Effector memory CD4-positive, alpha-beta T cell (primary cell): ENCODE results near the gene AGPAT3.
A peak's percentile ranks its signal among the peaks of the same experiment; 100 is the strongest.
"Not testable (repeated sequence)": the region's sequence is repeated elsewhere in the genome, so short reads cannot be mapped to it uniquely, and the experiment has no call there.

Experiments
- DNase-seq, 3 donors: peaks; one replicate each; pipeline ENCODE4 v3.0.0-alpha.2; 2020
- H3K27ac ChIP-seq: 2 replicates; pipeline ENCODE4 v1.7.0; 2013; ENCODE audit warnings: mild to moderate bottlenecking, low read length, moderate library complexity; ENCODE audit not compliant: insufficient read depth, poor library complexity, severe bottlenecking
- H3K27me3 ChIP-seq: replicated peaks from 2 replicates; pipeline ENCODE4 v1.7.0; 2013; ENCODE audit warnings: mild to moderate bottlenecking, low read length; ENCODE audit not compliant: insufficient read depth, control insufficient read depth, poor library complexity, severe bottlenecking
- H3K36me3 ChIP-seq: 2 replicates; pipeline ENCODE4 v1.7.0; 2013; ENCODE audit warnings: mild to moderate bottlenecking, low read length, moderate library complexity; ENCODE audit not compliant: control insufficient read depth, insufficient read depth
- H3K4me1 ChIP-seq: 2 replicates; pipeline ENCODE4 v1.7.0; 2013; ENCODE audit warnings: low read length, mild to moderate bottlenecking; ENCODE audit not compliant: control insufficient read depth, insufficient read depth, poor library complexity, severe bottlenecking
- H3K4me3 ChIP-seq: 2 replicates; pipeline ENCODE4 v1.7.0; 2013; ENCODE audit warnings: low read length, low read depth, mild to moderate bottlenecking; ENCODE audit not compliant: insufficient read depth, poor library complexity, severe bottlenecking
- H3K9me3 ChIP-seq: 2 replicates; pipeline ENCODE4 v1.7.0; 2013; ENCODE audit warnings: mild to moderate bottlenecking, low read length, moderate library complexity; ENCODE audit not compliant: control insufficient read depth

AGPAT3 gene

GRCh38 chr21:43893536-43894205 lies 28.6 kb downstream of the AGPAT3 start:
- Histone ChIP-seq H3K36me3 (no peaks in the 10 kb centered on the region), H3K9me3 (no peaks in the 10 kb centered on the region), H3K4me1 (peaks cover 21% of the 10 kb centered on the region), H3K27me3 (no peaks in the 10 kb centered on the region), H3K27ac (peak overlapping the region; percentile 8), H3K4me3 (peak overlapping the region; percentile 3)
- no peak for DNase-seq

DNA sequence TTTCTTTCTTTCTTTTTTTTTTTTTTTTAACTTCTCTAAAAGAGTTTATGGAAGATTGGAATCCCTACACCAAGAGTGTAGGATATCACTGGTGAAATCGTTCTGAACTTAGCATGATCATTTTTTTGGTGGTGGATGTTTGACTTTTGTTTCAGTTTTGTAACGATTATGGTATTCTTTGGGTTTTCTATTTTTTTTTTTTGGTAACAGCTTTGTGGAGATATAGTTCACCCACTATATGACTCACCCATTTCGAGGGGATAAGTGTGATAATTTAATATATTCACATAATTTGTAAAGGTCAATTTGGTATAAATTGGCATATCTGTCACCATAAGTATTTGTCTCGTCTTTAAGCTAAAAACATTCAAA lies 29.2 kb downstream of the AGPAT3 start:
- Histone ChIP-seq H3K9me3 (no peaks in the 10 kb centered on the region), H3K27ac (peak overlapping the region; percentile 8), H3K36me3 (peaks cover 3% of the 10 kb centered on the region), H3K4me1 (peaks cover 21% of the 10 kb centered on the region), H3K4me3 (peak overlapping the region; percentile 3), H3K27me3 (no peaks in the 10 kb centered on the region)
- DNase-seq = no peak

DNA sequence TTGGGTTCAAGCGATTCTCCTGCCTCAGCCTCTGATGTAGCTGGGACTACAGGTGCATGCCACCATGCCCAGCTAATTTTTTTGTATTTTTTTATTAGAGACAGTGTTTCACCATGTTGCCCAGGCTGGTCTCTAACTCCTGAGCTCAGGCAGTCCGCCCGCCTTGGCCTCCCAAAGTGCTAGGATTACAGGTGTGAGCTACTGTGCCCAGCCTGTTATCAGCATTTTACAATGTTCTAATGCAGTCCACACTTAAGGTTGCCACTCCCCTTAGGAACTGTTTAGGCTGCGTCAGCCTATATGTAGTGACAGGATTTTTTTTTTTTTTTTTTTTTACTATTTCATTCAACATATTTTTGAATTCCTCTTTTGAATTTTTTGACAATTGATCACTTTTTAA lies 30.2 kb downstream of the AGPAT3 start:
- no peak overlapping the region for H3K27ac ChIP-seq
- no peak for DNase-seq
- peaks cover 8% of the 10 kb centered on the region for H3K36me3 ChIP-seq
- no peaks in the 10 kb centered on the region for H3K27me3 ChIP-seq
- H3K9me3 ChIP-seq = no peaks in the 10 kb centered on the region
- H3K4me3 ChIP-seq = no peak overlapping the region
- H3K4me1 ChIP-seq = peaks cover 21% of the 10 kb centered on the region

DNA sequence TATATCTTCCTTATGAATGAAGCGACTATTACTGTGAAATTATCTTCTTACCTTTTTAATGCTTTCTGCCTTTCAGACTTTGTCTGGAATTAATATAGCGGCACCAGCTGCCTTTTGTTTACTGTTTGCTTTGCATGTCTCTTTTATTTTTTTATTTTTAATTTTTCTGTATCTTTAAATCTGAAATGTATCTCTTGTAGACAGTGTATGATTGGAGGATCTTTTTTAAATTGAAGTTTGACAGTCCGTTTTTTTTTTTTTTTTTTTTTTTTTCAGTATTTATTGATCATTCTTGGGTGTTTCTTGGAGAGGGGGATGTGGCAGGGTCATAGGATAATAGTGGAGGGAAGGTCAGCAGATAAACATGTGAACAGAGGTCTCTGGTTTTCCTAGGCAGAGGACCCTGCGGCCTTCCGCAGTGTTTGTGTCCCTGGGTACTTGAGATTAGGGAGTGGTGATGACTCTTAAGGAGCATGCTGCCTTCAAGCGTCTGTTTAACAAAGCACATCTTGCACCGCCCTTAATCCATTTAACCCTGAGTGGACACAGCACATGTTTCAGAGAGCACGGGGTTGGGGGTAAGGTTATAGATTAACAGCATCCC lies 31.8 kb downstream of the AGPAT3 start:
- H3K4me3 ChIP-seq, H3K27me3 ChIP-seq: not testable (repeated sequence)
- peaks cover 21% of the 10 kb centered on the region for H3K4me1 ChIP-seq

DNA sequence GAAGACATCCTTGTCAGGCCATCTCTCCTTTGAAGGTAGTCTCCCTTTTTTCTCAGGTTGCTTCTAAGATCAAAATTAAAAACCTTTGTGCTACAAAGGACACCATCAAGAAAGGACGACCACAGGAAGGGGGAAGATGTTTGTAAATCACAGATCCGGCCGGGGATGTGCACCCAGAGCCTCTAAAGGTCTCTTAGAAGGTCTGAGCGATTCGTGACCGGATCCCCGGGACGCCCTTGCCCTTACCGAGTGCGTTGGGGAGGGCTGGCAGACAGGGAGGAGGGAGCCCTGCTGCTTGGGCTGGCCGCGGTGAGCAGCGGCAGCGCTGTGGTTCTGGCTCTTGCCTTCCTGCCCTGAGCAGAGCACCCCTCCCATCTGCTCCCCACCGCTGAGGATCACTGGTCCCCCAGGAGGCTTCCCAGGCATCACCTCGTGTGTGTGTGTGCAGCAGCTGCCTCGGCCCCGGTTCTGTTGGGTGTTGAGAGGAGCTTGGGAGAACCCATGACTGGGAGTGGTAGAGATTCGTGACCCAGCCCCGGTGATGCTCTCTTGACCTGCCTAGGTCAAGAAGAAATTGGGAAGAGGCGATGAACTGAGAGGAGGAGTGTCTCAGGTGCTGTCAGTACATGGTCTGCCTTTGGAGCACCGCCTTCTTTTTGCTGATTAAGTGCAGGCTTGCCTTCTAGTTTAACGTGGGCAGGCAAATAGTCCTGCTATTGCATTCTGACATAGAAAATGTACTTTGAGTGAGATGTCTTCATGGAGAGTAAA lies 34.5 kb downstream of the AGPAT3 start:
- no peak for DNase-seq
- Histone ChIP-seq H3K36me3 (peaks cover 8% of the 10 kb centered on the region), H3K27me3 (no peaks in the 10 kb centered on the region), H3K27ac (no peak overlapping the region), H3K4me3 (no peak overlapping the region), H3K4me1 (peaks cover 2% of the 10 kb centered on the region), H3K9me3 (no peaks in the 10 kb centered on the region)

More for the DNA sequence above, 31.8 kb downstream of the AGPAT3 start:
- H3K36me3 ChIP-seq, H3K9me3 ChIP-seq, H3K27ac ChIP-seq, DNase-seq: not testable (repeated sequence)

GRCh38 chr21:43900078-43900385 lies 35.0 kb downstream of the AGPAT3 start:
- H3K27ac ChIP-seq = no peak overlapping the region
- no peaks in the 10 kb centered on the region for H3K4me1 ChIP-seq
- H3K27me3 ChIP-seq = no peaks in the 10 kb centered on the region
- H3K4me3 ChIP-seq = no peak overlapping the region
- peaks cover 8% of the 10 kb centered on the region for H3K36me3 ChIP-seq
- no peak for DNase-seq
- no peaks in the 10 kb centered on the region for H3K9me3 ChIP-seq

- Histone ChIP-seq H3K36me3 (peaks cover 10% of the 10 kb centered on the region), H3K27ac (no peak overlapping the region), H3K27me3 (no peaks in the 10 kb centered on the region), H3K4me1 (no peaks in the 10 kb centered on the region), H3K9me3 (no peaks in the 10 kb centered on the region), H3K4me3 (no peak overlapping the region)
- DNase-seq = no peak
These were observed 35.7 kb downstream of the AGPAT3 start for GRCh38 chr21:43900690-43901089.

DNA sequence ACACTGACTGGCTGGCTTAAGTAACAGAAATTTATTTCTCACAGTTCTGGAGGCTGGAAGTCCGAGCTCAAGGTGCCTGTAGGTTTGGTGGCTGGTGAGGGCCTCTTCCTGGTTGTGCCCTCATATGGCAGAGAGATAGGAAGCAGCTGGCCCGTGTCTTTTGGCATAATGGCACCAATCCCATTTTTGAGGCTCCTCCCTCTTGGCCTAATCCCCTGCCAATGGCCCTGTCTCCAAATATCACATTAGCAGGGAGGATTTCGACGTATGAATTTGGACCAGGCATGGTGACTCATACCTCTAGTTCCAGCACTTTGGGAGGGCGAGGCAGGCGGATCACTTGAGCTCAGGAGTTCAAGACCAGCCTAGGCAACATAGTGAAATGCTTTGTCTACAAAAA lies 37.4 kb downstream of the AGPAT3 start:
- no peak overlapping the region for H3K27ac ChIP-seq
- H3K27me3 ChIP-seq = no peaks in the 10 kb centered on the region
- peaks cover 22% of the 10 kb centered on the region for H3K36me3 ChIP-seq
- no peak overlapping the region for H3K4me3 ChIP-seq
- H3K4me1 ChIP-seq = no peaks in the 10 kb centered on the region
- DNase-seq = no peak
- H3K9me3 ChIP-seq = no peaks in the 10 kb centered on the region

GRCh38 chr21:43903451-43904091 lies 38.5 kb downstream of the AGPAT3 start:
- H3K36me3 ChIP-seq = peaks cover 22% of the 10 kb centered on the region

GRCh38 chr21:43904331-43904781 lies 39.3 kb downstream of the AGPAT3 start:
- no peaks in the 10 kb centered on the region for H3K9me3 ChIP-seq
- H3K27me3 ChIP-seq = no peaks in the 10 kb centered on the region
- no peak overlapping the region for H3K27ac ChIP-seq
- no peaks in the 10 kb centered on the region for H3K4me1 ChIP-seq
- H3K36me3 ChIP-seq = peaks cover 18% of the 10 kb centered on the region
- no peak for DNase-seq
- H3K4me3 ChIP-seq = no peak overlapping the region

More at GRCh38 chr21:43903451-43904091, 38.5 kb downstream of the AGPAT3 start:
- DNase-seq = no peak
- Histone ChIP-seq H3K9me3 (no peaks in the 10 kb centered on the region), H3K4me3 (no peak overlapping the region), H3K27ac (no peak overlapping the region), H3K4me1 (no peaks in the 10 kb centered on the region), H3K27me3 (no peaks in the 10 kb centered on the region)
